HG03575 (cell line): Measurements from ENCODE around the gene OSBP2.
"Not testable (repeated sequence)": the region's sequence is repeated elsewhere in the genome, so short reads cannot be mapped to it uniquely, and the experiment has no call there.

ENCODE experiments used
- ATAC-seq: cut with Tn5 transposase; IDR thresholded peaks from one replicate; pipeline ENCODE4 v1.9.1; 2021; ENCODE audit not compliant: unreplicated experiment, insufficient number of reproducible peaks, low FRiP score; ENCODE audit errors: extremely low read depth

The OSBP2 gene

GRCh38 chr22:30712094-30712493 is 17.4 kb downstream of the OSBP2 start:
- no peak for ATAC-seq

GRCh38 chr22:30714062-30714461 is 19.4 kb downstream of the OSBP2 start:
- ATAC-seq, result no peak

GRCh38 chr22:30717331-30717921 is 22.8 kb downstream of the OSBP2 start:
- ATAC-seq, result no peak

DNA sequence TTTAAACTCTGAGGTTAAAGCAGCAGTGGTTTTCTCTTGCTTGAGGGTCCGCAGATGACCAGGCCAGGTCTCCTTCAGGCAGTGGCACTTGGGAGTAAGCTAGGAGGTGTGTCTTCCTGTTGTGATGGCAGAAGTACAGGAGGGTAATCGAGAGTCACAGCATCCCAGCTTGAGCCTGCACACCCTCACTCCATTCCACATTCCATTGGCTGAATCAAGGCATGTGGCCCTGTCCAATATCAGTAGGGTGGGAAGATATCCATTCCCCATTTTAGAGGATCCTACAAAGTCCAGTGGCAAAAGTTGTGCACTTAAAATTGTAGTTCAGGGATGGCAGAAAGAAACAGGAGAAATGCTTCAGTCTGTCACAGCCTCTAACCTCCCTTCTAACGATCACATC is 23.3 kb downstream of the OSBP2 start:
- ATAC-seq, result no peak

DNA sequence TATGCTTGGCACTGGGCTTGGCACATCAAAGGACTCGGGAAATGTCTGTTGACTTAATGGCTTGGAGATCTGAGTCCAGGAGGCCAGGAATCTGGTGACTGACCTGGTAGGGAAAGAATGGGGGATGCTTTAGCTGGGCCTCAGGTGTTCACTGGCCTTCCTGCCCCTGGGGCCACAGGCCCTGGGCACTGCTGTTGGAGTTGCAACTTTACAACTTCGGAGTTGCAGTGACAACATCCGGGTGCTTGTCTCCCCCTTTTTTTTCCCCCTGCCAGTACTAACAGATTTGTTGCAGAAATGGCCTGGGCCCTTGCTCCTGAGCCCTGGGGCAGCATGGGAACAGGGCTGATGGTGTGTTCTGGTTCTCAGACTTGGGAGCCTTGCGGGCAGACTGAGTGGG is 23.8 kb downstream of the OSBP2 start:
- no peak for ATAC-seq

DNA sequence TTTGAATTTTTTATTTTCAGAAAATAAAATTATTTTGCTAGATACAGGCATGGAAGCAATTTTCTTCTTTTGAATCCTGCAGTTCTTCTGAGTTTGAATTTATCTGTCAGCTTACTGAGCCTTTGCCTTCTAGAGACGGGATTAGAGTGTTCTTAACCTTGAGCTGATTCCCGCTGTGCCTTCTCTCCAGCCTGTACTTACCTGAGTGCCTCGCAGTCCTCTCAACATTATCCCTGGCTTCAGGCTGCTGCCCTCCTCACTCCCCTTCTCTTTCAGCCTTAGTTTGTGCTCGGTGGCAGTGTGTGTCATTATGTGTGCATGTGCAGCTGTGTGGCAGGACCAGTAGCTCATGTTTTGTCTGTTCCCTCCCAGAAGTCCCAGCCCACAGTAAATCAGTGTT is 24.3 kb downstream of the OSBP2 start:
- ATAC-seq, result no peak

DNA sequence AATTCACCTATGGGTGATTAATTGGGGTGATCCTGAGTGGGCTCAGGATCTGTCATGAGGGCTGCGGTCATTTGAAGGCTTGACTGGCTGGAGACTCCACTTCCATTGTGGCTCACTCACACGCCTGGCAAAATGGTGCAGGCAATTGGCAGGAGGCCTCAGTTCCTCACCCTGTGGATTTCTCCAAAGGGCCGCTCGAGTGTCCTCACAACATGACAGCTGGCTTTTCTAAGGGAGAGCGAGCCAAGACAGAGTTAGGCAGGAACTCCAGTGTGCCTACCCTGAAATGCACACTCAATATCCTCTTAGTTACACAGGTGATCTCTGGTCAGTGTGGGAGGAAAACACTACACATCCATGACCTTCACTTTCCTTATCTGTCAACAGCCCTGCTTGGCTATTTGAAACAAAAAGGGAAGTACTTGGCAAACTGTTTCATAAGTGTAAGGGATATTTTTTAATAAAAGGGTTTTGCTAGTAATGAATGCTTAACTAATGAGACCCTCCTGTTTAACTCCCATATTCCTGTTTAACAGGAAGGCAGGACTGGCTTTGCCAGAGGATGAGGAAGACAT is 25.7 kb downstream of the OSBP2 start:
- ATAC-seq, result no peak

DNA sequence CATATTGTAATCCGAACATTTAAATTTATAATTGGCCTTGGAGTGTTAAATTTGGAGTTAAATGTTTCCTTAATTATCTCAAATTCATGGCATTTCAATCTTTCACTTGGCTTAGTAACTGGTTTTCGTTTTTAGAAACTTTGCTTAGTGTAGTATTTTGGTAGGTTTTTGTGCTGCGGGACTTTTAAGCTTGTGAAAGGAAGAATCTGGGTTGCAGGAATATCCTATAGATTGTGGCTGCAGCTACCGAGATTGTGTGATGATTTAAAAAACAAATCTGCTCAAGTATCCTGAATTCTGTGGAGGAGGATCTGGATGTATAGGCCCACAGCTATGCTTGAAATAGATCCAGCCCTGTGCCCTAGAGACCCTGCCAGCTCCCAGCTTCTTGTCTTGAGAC is 27.1 kb downstream of the OSBP2 start:
- no peak for ATAC-seq

DNA sequence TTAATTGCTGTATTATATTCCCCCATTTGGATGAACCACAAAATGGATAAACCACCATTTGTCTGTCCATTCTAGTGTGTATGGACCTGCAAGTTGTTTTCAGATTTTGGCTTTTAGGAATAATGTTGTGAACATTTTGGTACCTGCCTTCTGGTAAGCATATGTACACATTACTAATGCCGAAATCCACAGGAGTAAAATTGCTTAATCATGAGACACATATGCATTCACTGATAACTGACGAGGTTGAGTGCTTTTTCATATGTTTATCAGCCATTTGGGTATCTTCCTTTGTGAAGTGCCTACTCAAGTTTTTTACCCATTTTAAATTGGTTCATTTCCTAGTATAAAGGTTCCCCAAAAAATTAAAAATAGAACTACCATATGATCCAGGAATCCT is 34.2 kb downstream of the OSBP2 start:
- no peak for ATAC-seq

DNA sequence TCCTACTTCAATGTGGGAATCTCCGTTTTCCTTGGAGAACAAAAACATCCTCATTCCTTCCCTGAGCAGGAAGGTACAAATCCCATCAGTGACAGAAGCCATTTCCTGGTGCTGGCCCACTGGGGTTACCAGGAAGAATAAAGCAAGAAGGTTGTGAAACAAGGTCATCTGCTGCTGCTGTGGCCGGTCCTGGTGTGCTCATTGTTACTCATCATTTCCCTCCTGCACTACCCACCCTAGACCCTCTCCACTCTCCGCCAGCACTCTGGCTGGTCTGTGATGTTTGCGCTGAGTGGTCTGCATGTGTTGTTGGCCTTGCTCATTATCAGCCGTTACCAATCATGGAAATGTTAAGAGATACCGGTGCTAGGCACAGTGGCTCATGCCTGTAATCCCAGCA is 37.0 kb downstream of the OSBP2 start:
- no peak for ATAC-seq

- no peak for ATAC-seq
Observed at GRCh38 chr22:30732426-30732825, 37.8 kb downstream of the OSBP2 start.

GRCh38 chr22:30733181-30733631 is 38.5 kb downstream of the OSBP2 start:
- no peak for ATAC-seq

- ATAC-seq, result not testable (repeated sequence)
Observed at GRCh38 chr22:30740007-30740406, 45.3 kb downstream of the OSBP2 start.

DNA sequence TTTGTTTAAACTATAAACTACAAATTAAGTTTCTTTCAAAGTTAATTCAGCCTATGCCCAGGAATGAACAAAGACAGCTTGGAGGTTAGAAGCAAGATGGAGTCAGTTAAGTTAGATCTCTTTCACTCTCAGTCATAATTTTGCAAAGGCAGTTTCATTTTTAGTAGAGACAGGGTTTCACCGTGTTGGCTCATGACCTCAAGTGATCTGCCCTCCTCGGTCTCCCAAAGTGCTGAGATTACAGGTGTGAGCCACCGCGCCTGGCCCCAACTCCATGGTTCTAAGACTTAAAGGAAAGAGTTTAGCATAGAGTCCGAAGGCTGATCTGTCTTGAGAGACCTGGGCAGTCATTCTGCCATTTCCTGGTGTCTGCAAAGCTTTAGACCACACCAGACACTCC is 45.8 kb downstream of the OSBP2 start:
- not testable (repeated sequence) for ATAC-seq

GRCh38 chr22:30742291-30743256 is 47.9 kb downstream of the OSBP2 start:
- ATAC-seq, result no peak

DNA sequence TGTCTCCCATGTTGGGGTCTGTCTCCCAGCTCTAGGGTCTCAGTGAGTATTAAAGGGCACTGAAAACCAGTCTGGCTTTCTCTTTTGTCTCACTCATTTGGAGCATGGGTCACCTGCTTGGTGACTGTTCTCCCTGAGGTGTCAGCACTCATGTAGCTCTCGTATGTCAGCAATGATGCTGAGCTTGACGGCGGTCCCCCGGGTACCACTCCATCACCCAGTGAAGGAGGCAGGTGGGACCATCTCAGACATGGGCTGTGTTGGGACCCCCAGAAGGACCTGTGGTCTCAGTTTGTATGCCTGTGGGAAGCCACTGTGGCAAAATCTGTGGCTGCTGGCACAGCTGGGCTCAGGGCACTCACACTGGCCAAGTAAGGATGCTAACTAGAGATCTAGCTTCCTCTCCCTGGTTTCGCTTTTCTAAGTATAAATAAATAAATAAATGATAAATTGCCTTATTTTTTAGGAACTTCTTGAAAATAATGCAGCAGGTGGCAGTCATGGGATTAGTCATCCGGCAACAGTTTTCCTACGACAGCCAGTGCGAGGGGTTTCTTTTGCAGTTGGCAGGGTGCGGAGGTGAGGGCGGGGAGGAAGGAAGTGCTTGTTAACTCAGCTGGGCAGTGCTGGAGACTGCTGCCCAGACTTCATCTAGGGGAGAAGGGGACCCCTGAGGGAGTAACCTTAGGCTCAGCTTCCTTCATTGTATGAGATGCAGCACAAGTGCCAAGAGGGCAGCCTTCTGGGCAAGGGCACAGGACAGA is 48.8 kb downstream of the OSBP2 start:
- ATAC-seq, result no peak

GRCh38 chr22:30744224-30744623 is 49.5 kb downstream of the OSBP2 start:
- no peak for ATAC-seq

- no peak for ATAC-seq
Observed at GRCh38 chr22:30747493-30747892, 52.8 kb downstream of the OSBP2 start.

GRCh38 chr22:30749272-30749671 is 54.6 kb downstream of the OSBP2 start:
- no peak for ATAC-seq
